Glutamatergic neuron (in vitro differentiated cells): Measurements from ENCODE around the gene YTHDF2. TPM values are rescaled to one million over a fixed set of nuclear protein-coding genes. Genes with fewer than 3 reads are reported as not detected.
A peak's percentile ranks its signal among the peaks of the same experiment; 100 is the strongest.
"Not testable (repeated sequence)": the region's sequence is repeated elsewhere in the genome, so short reads cannot be mapped to it uniquely, and the experiment has no call there.

ENCODE experiments used
- DNase-seq: peaks from one replicate; pipeline ENCODE4 v3.0.0; 2022
- H3K27ac Mint-ChIP-seq: one replicate; pipeline ENCODE4 v1.8.0; 2020; ENCODE audit warnings: mild to moderate bottlenecking, mixed read lengths, inconsistent platforms; ENCODE audit not compliant: unreplicated experiment
- H3K27me3 Mint-ChIP-seq: one replicate; pipeline ENCODE4 v1.8.0; 2020; ENCODE audit warnings: mild to moderate bottlenecking, moderate library complexity, mixed read lengths, inconsistent platforms; ENCODE audit not compliant: unreplicated experiment
- H3K36me3 Mint-ChIP-seq: one replicate; pipeline ENCODE4 v1.8.0; 2020; ENCODE audit warnings: mild to moderate bottlenecking, mixed read lengths, inconsistent platforms; ENCODE audit not compliant: unreplicated experiment
- H3K4me1 Mint-ChIP-seq: one replicate; pipeline ENCODE4 v1.8.0; 2020; ENCODE audit warnings: mild to moderate bottlenecking, low read depth, mixed read lengths, inconsistent platforms; ENCODE audit not compliant: unreplicated experiment
- H3K4me3 Mint-ChIP-seq: one replicate; pipeline ENCODE4 v1.8.0; 2020; ENCODE audit warnings: mild to moderate bottlenecking, mixed read lengths, inconsistent platforms; ENCODE audit not compliant: unreplicated experiment
- H3K9me3 Mint-ChIP-seq: one replicate; pipeline ENCODE4 v1.8.0; 2020; ENCODE audit warnings: mild to moderate bottlenecking, moderate library complexity, mixed read lengths, inconsistent platforms; ENCODE audit not compliant: unreplicated experiment
- total RNA-seq: library from RNA; stranded (reverse); fragmentation: NEBNext Ultra II Directional; extraction: Animal tissue kit (Norgen Biotek cat#: 25700); gene quantifications from one replicate; pipeline ENCODE4 v1.2.1, GENCODE V29; 2021; ENCODE audit not compliant: unreplicated experiment
- TF ChIP-seq, protein P1 (sequence below): fragments of 200-600 bp; sonication (generic); IDR thresholded peaks from one replicate; pipeline ENCODE4 v1.5.0; 2021; ENCODE audit not compliant: partially characterized antibody, unreplicated experiment

YTHDF2 gene
- total RNA-seq, 1 donor from 2014 or later: 130 TPM

DNA sequence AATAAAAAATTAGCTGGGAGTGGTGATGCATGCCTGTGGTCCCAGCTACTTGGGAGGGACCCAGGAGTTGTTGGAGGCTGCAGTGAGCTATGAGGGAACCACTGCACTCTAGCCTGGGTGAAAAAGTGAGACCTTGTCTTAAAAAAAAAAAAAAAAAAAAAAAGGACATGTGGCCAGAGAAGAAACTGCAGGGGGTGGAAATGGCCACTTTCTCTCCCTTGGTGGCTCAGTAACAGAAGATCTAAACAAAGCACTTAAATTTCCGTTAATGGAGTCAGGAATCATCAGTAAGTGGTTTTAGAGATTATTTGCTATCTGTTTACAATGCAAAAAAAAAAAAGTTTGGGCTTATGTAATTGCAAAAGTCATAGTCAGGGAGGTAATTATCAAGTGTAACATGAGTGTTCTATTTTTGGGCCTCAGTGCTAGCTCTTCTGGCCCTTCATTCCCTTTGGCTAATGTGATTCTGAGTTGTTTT is 55.9 kb downstream of the YTHDF2 start:
- H3K36me3 Mint-ChIP-seq: no peaks in the 10 kb centered on the region
- H3K27ac Mint-ChIP-seq: no peak overlapping the region
- TF ChIP-seq, protein P1, sequence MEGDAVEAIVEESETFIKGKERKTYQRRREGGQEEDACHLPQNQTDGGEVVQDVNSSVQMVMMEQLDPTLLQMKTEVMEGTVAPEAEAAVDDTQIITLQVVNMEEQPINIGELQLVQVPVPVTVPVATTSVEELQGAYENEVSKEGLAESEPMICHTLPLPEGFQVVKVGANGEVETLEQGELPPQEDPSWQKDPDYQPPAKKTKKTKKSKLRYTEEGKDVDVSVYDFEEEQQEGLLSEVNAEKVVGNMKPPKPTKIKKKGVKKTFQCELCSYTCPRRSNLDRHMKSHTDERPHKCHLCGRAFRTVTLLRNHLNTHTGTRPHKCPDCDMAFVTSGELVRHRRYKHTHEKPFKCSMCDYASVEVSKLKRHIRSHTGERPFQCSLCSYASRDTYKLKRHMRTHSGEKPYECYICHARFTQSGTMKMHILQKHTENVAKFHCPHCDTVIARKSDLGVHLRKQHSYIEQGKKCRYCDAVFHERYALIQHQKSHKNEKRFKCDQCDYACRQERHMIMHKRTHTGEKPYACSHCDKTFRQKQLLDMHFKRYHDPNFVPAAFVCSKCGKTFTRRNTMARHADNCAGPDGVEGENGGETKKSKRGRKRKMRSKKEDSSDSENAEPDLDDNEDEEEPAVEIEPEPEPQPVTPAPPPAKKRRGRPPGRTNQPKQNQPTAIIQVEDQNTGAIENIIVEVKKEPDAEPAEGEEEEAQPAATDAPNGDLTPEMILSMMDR: peak; percentile 57
- DNase-seq: no peak
- no peak overlapping the region for H3K4me3 Mint-ChIP-seq
- H3K4me1 Mint-ChIP-seq: peaks cover 8% of the 10 kb centered on the region
- H3K27me3 Mint-ChIP-seq: peaks cover 4% of the 10 kb centered on the region
- no peaks in the 10 kb centered on the region for H3K9me3 Mint-ChIP-seq

DNA sequence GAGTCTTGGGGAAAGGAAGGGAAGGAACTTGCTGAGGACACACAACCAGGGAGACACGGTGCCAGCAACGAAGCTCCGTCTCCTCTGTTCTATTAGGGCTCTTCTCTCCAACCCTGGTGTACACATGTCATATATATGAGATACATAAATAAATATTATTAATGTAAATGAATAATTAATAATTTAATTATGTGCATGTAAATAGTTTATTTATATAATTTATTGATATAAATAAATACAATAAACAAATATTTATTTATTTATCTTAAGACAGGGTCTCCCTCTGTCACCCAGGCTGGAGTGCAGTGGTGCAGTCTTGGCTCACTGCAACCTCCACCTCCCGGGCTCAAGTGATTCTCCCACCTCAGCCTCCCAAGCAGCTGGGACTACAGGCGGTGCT is 57.8 kb downstream of the YTHDF2 start:
- not testable (repeated sequence) for H3K36me3 Mint-ChIP-seq, H3K9me3 Mint-ChIP-seq, DNase-seq, H3K27me3 Mint-ChIP-seq, H3K4me3 Mint-ChIP-seq, H3K27ac Mint-ChIP-seq
- H3K4me1 Mint-ChIP-seq: peaks cover 12% of the 10 kb centered on the region

DNA sequence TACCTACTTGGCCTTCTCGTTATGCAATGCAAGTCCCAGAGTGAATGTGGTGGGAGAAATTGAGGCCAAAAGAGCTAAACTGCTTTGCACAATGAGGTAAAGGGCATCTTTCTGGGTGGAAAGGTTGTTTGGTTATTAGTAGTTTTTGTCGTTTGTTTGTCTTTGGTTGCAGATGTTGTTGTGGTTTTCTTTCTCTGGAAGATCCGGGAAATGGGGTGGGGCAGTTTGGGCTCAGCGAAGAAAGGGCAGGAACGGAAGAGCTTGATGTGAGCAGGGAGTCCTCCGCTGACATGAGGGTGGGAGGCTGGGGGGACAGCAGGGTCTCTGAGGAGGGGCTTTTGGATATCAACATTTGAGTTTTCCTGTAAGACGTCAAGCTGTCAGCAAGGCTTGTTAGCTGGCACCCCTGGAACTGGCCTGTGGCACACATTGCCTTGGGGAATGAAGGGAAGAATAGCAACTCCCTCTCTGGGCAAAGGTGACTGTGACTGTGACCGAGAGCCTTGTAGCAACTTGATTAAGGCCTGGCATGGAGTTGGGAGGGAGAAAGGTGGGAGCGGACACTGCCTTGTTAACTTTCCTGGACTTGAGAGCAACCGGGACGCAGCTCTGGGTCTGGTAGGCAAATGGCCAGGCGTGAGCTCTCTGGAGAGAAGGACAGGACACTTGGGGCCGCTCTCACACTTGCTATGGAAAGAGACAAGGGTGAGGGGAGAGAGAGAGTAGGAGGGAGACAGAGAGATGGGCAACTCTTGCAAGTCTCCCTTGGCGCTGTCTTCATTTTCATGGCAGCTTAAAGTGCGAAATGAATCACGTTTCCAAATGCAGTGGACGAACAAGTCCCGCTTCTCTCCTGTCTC is 59.8 kb downstream of the YTHDF2 start:
- Mint-ChIP-seq H3K4me1 (peaks cover 12% of the 10 kb centered on the region), H3K27me3 (no peaks in the 10 kb centered on the region), H3K36me3 (no peaks in the 10 kb centered on the region), H3K27ac (no peak overlapping the region), H3K9me3 (no peaks in the 10 kb centered on the region), H3K4me3 (no peak overlapping the region)
- no peak for DNase-seq
- TF ChIP-seq, protein P1: no peak

DNA sequence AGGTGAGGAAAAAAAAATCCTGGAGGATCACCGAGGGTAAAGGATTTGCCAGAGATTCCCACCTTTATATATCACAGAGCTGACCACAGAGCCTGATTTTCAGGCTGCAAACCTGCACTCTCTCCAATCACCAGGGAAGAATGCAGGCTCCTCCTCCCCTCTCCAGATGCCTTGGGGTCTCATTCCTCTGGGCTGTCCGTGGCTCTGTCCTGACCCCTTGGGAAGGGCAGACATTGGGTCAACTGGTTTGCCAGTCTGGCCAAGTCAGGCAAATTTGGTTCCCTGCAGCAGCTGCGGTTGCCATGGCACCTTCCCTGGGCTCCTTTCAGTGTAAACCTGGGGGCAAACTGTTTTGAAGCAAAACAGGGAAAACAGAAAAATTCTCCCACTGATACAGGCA is 63.6 kb downstream of the YTHDF2 start:
- no peak overlapping the region for H3K27ac Mint-ChIP-seq
- no peak overlapping the region for H3K4me3 Mint-ChIP-seq

DNA sequence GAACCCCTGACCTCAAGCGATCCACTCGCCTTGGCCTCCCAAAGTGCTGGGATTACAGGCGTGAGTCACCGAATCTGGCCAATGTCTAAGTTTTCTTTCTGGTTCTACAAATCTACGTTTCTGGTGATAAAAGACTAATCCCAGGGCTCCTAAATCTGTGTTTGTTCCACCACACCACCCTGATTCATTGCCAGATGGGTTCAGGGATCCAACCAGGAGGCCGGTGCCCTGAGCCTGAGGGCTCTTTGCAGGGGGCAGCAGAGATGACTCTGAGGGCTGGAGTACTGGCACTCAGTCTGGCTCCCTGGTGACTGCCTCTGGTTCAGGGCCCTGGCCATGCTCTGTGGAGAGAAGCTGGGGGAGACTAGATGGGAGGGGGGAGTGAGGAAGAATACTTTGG is 64.7 kb downstream of the YTHDF2 start:
- Mint-ChIP-seq H3K36me3 (no peaks in the 10 kb centered on the region), H3K9me3 (peaks cover 2% of the 10 kb centered on the region), H3K27me3 (peaks cover 5% of the 10 kb centered on the region), H3K27ac (no peak overlapping the region), H3K4me1 (peaks cover 5% of the 10 kb centered on the region), H3K4me3 (no peak overlapping the region)
- TF ChIP-seq, protein P1: no peak
- DNase-seq: no peak

More for the DNA sequence above, 63.6 kb downstream of the YTHDF2 start:
- peaks cover 2% of the 10 kb centered on the region for H3K9me3 Mint-ChIP-seq
- DNase-seq: no peak
- H3K36me3 Mint-ChIP-seq: no peaks in the 10 kb centered on the region
- H3K27me3 Mint-ChIP-seq: peaks cover 3% of the 10 kb centered on the region
- peaks cover 5% of the 10 kb centered on the region for H3K4me1 Mint-ChIP-seq
- TF ChIP-seq, protein P1: no peak
